ENCODE data around the gene POU5F2.

DNA sequence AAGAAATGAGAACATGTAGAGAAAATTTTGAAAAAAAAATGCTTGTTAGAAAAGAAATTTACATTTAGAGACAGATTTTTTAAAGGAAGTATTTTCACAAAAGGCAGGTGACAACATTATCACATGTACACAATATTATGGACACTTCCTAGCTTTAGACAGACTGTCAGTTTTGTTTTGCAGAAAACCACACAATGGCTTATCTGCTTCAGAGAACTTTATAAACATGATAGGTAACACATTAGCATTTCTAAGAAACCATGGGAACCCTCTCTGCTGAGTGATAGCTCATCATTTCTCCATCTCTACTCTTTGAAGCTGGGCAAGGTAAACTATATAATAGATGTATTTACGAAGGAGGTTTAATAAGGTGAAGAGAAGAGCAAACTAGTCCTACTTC lies 25.6 kb downstream of the POU5F2 start:
- TF ChIP-seq POLR2A (IDR thresholded peaks at IDR 0.05) (no peak), EP300 (IDR thresholded peaks at IDR 0.05) (no peak), POLR2AphosphoS5 (IDR thresholded peaks at IDR 0.05) (no peak)
- TF ChIP-seq, protein P1, sequence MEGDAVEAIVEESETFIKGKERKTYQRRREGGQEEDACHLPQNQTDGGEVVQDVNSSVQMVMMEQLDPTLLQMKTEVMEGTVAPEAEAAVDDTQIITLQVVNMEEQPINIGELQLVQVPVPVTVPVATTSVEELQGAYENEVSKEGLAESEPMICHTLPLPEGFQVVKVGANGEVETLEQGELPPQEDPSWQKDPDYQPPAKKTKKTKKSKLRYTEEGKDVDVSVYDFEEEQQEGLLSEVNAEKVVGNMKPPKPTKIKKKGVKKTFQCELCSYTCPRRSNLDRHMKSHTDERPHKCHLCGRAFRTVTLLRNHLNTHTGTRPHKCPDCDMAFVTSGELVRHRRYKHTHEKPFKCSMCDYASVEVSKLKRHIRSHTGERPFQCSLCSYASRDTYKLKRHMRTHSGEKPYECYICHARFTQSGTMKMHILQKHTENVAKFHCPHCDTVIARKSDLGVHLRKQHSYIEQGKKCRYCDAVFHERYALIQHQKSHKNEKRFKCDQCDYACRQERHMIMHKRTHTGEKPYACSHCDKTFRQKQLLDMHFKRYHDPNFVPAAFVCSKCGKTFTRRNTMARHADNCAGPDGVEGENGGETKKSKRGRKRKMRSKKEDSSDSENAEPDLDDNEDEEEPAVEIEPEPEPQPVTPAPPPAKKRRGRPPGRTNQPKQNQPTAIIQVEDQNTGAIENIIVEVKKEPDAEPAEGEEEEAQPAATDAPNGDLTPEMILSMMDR (IDR thresholded peaks at IDR 0.05), result no peak
